ENCODE data around the gene CABLES1.

CABLES1 gene

GRCh38 chr18:23165271-23166068 is 30.2 kb downstream of the CABLES1 start:
- DNase-seq: no peak

- DNase-seq: no peak
Observed at GRCh38 chr18:23166891-23167541, 31.7 kb downstream of the CABLES1 start.

GRCh38 chr18:23169673-23170044 is 34.4 kb downstream of the CABLES1 start:
- DNase-seq: peak in 1 of 56 donors; percentile 33

- no peak for DNase-seq
Observed at GRCh38 chr18:23170137-23170536, 34.9 kb downstream of the CABLES1 start.

- no peak for DNase-seq
Observed at GRCh38 chr18:23171581-23172156, 36.4 kb downstream of the CABLES1 start.

- DNase-seq: no peak
Observed at GRCh38 chr18:23172591-23173380, 37.5 kb downstream of the CABLES1 start.

- peak in 1 of 56 donors; percentile 6 for DNase-seq
Observed at GRCh38 chr18:23173912-23174311, 38.6 kb downstream of the CABLES1 start.

- no peak for DNase-seq
Observed at GRCh38 chr18:23176701-23177432, 41.6 kb downstream of the CABLES1 start.

- no peak for DNase-seq
Observed at GRCh38 chr18:23177433-23178072, 42.3 kb downstream of the CABLES1 start.

- DNase-seq: no peak
Observed at GRCh38 chr18:23178201-23178600, 42.9 kb downstream of the CABLES1 start.

- no peak for DNase-seq
Observed at GRCh38 chr18:23178661-23179081, 43.4 kb downstream of the CABLES1 start.

GRCh38 chr18:23179416-23179815 is 44.1 kb downstream of the CABLES1 start:
- no peak for DNase-seq

GRCh38 chr18:23181547-23181946 is 46.3 kb downstream of the CABLES1 start:
- DNase-seq: no peak

GRCh38 chr18:23182606-23183005 is 47.3 kb downstream of the CABLES1 start:
- no peak for DNase-seq

GRCh38 chr18:23183411-23184150 is 48.3 kb downstream of the CABLES1 start:
- DNase-seq: no peak

- DNase-seq: no peak
Observed at GRCh38 chr18:23186781-23187180, 51.5 kb downstream of the CABLES1 start.

GRCh38 chr18:23188068-23188760 is 52.9 kb downstream of the CABLES1 start:
- DNase-seq: no peak

- no peak for DNase-seq
Observed at GRCh38 chr18:23189099-23189498, 53.8 kb downstream of the CABLES1 start.
